Endodermal cell (in vitro differentiated cells): ENCODE measurements around the gene CHMP4B. TPM values are rescaled to one million over a fixed set of nuclear protein-coding genes. Genes with fewer than 3 reads are reported as not detected.

Source experiments
- DNase-seq: peaks from one replicate; pipeline ENCODE4 v3.0.0-alpha.2; 2017
- H3K27ac ChIP-seq: 2 replicates; pipeline ENCODE4 v1.5.1; 2013; ENCODE audit warnings: mild to moderate bottlenecking, low read depth, low read length, moderate library complexity
- H3K27me3 ChIP-seq: 2 replicates; pipeline ENCODE4 v1.6.1; 2013; ENCODE audit warnings: mild to moderate bottlenecking, low read length, moderate library complexity; ENCODE audit not compliant: insufficient read depth, control insufficient read depth, poor library complexity, severe bottlenecking
- H3K36me3 ChIP-seq: 2 replicates; pipeline ENCODE4 v1.7.0; 2013; ENCODE audit warnings: mild to moderate bottlenecking, low read length, moderate library complexity; ENCODE audit not compliant: control insufficient read depth, insufficient read depth
- H3K4me1 ChIP-seq: one replicate; pipeline ENCODE4 v1.7.0; 2013; ENCODE audit warnings: low read length; ENCODE audit not compliant: control insufficient read depth, insufficient read depth
- H3K4me3 ChIP-seq: 2 replicates; pipeline ENCODE4 v1.5.1; 2013; ENCODE audit warnings: mild to moderate bottlenecking, low read length, moderate library complexity
- H3K9ac ChIP-seq: 2 replicates; pipeline ENCODE4 v1.6.1; 2013; ENCODE audit warnings: mild to moderate bottlenecking, low read length, moderate library complexity; ENCODE audit not compliant: poor library complexity, severe bottlenecking; ENCODE audit errors: extremely low read depth
- H3K9me3 ChIP-seq: 2 replicates; pipeline ENCODE4 v1.6.1; 2013; ENCODE audit warnings: mild to moderate bottlenecking, low read length, moderate library complexity; ENCODE audit not compliant: control insufficient read depth
- H3K27ac Mint-ChIP-seq: 2 replicates; pipeline ENCODE4 v1.8.0; 2020; ENCODE audit warnings: mixed read lengths
- H3K27me3 Mint-ChIP-seq: 2 replicates; pipeline ENCODE4 v1.8.0; 2021; ENCODE audit warnings: mild to moderate bottlenecking, mixed read lengths; ENCODE audit not compliant: insufficient read depth
- H3K36me3 Mint-ChIP-seq: 2 replicates; pipeline ENCODE4 v1.8.0; 2020; ENCODE audit warnings: low read depth, mixed read lengths
- H3K4me1 Mint-ChIP-seq: 2 replicates; pipeline ENCODE4 v1.8.0; 2020; ENCODE audit warnings: mixed read lengths
- H3K4me3 Mint-ChIP-seq: 2 replicates; pipeline ENCODE4 v1.8.0; 2020; ENCODE audit warnings: mild to moderate bottlenecking, moderate library complexity, mixed read lengths
- H3K9me3 Mint-ChIP-seq: 2 replicates; pipeline ENCODE4 v1.8.0; 2020; ENCODE audit warnings: mild to moderate bottlenecking, mixed read lengths
- CTCF ChIP-seq: fragments of 200-600 bp; sonication (generic); conservative IDR thresholded peaks from 2 replicates; pipeline ENCODE4 v1.5.0; 2021; ENCODE audit warnings: antibody characterized with exemption, mild to moderate bottlenecking
- WGBS, 2 experiments: methylation state at CpG; one replicate each; pipeline versions ENCODE4 v1.1.5 to v1.1.7; 2013; ENCODE audit warnings: missing lambda C conversion rate in 2 of 2, mixed read lengths in 1 of 2; ENCODE audit not compliant: insufficient coverage in 1 of 2, insufficient read length in 1 of 2; 5-methylcytosine and 5-hydroxymethylcytosine counted together
- total RNA-seq, 2 donors: library from RNA; stranded (reverse); fragmentation: NEBNext Ultra II Directional in 1 of 2; extraction: Animal tissue kit (Norgen Biotek cat#: 25700) in 1 of 2; gene quantifications; 2 replicates in 1 of 2; 3 replicates in 1 of 2; pipeline ENCODE4 v1.2.1, GENCODE V29; 2021

CHMP4B gene
- total RNA-seq, 2 donors from 2014 or later, result 81.5 to 116 TPM

GRCh38 chr20:33847006-33847405, 35.9 kb downstream of the CHMP4B start:
- Histone ChIP-seq H3K9me3 (no peaks in the 10 kb centered on the region), H3K9ac (no peak overlapping the region), H3K4me3 (no peak overlapping the region), H3K36me3 (peaks cover 15% of the 10 kb centered on the region), H3K4me1 (peaks cover 6% of the 10 kb centered on the region), H3K27ac (no peak overlapping the region), H3K27me3 (no peaks in the 10 kb centered on the region)
- Mint-ChIP-seq H3K4me3 (no peak overlapping the region), H3K4me1 (peaks cover 35% of the 10 kb centered on the region), H3K36me3 (peaks cover 30% of the 10 kb centered on the region), H3K9me3 (no peaks in the 10 kb centered on the region), H3K27ac (no peak overlapping the region), H3K27me3 (no peaks in the 10 kb centered on the region)
- TF ChIP-seq CTCF, result no peak
- DNase-seq, result no peak

DNA sequence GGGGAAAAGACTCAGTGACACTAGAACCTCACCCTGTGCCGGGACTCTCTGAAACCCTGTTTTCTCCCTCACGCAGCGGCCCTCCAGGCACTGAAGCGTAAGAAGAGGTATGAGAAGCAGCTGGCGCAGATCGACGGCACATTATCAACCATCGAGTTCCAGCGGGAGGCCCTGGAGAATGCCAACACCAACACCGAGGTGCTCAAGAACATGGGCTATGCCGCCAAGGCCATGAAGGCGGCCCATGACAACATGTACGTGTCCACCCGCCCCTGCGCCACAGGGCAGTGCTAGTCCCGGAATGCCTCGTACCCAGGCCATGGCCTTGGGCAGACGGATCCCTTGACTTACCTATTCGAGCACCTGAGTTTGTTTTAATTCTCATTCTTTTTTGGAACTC, 37.2 kb downstream of the CHMP4B start:
- 96% methylated on average over 18 to 19 of the region's 19 CpGs for WGBS, 2 experiments
- no peak overlapping the region for H3K27ac Mint-ChIP-seq
- peaks cover 3% of the 10 kb centered on the region for H3K4me1 ChIP-seq

DNA sequence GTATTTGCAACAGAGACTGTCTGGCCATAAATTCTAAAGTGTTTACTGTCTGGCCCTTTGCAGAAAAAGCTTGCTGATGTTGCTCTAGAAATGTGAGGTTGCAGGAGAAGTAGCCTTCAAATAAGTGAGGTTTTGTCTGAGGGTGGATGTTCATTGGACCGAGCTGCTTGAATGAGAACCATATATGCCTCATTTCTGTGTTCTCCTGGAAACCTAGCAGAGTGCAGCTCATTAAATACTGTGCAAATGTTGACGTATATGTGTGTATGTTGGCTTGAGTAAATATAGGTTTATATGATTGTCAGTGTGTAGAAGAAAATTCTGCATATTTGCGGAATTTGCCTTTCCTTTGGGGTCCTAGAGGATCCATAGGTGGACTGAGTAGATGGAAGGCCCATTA, 39.0 kb downstream of the CHMP4B start:
- Histone ChIP-seq H3K9me3 (no peaks in the 10 kb centered on the region), H3K36me3 (peaks cover 40% of the 10 kb centered on the region), H3K4me3 (no peak overlapping the region), H3K4me1 (no peaks in the 10 kb centered on the region), H3K27ac (no peak overlapping the region), H3K9ac (no peak overlapping the region), H3K27me3 (no peaks in the 10 kb centered on the region)
- Mint-ChIP-seq H3K9me3 (no peaks in the 10 kb centered on the region), H3K4me3 (no peak overlapping the region), H3K27me3 (no peaks in the 10 kb centered on the region), H3K4me1 (peaks cover 12% of the 10 kb centered on the region), H3K36me3 (peaks cover 61% of the 10 kb centered on the region), H3K27ac (no peak overlapping the region)
- TF ChIP-seq CTCF, result no peak
- WGBS, 2 experiments, result 91 to 96% methylated on average over 3 of the region's 3 CpGs
- no peak for DNase-seq

More for the DNA sequence above, 37.2 kb downstream of the CHMP4B start:
- H3K9me3 Mint-ChIP-seq, result no peaks in the 10 kb centered on the region
- no peaks in the 10 kb centered on the region for H3K27me3 ChIP-seq
- no peak for DNase-seq
- TF ChIP-seq CTCF, result no peak
- H3K27me3 Mint-ChIP-seq, result no peaks in the 10 kb centered on the region
- H3K36me3 ChIP-seq, result peaks cover 25% of the 10 kb centered on the region
- H3K36me3 Mint-ChIP-seq, result peaks cover 44% of the 10 kb centered on the region
- H3K4me1 Mint-ChIP-seq, result peaks cover 21% of the 10 kb centered on the region
- H3K4me3 ChIP-seq, result no peak overlapping the region
- H3K9ac ChIP-seq, result no peak overlapping the region
- H3K4me3 Mint-ChIP-seq, result no peak overlapping the region
- no peaks in the 10 kb centered on the region for H3K9me3 ChIP-seq
- H3K27ac ChIP-seq, result no peak overlapping the region
